ENCODE measurements around the gene GCLC.

The GCLC gene

DNA sequence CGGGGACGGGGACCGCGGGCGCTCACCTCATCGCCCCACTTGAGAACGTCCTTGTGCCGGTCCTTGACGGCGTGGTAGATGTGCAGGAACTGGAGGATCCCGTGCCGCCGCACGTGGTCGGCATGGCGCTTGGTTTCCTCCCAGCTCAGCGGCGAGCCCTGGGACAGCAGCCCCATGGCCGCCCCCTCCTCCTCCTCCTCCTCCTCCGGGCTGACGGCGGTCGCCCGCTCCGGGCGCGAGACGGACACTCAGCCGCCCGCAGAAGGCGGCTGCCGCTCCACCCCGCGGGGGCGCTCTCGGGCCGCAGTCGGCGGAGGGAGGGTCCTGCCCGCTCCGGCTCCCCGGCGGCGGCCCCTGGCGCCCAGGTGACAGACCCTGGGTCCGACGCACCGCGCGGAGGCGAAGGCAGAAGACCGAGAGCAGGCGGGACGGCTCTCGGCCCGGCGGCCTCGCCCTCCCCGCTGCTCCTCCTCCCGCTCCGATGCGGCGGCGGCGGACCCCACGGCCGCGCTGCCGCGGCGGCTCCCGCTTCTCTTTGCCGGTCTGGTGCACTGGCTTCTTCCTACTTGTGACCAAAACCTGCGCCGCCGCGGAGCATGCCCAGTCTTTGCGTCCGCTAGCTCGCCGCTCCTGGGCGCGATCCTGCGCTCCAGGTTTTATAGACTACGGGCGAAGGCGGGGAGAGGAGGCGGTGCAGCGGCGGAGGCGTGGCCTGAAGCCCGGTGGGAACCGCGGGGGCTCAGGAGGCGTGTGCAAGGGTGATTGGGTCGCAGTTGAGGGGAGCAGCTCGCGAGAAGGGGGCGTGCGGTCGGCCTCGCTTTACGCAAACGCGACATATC is at the start of gene GCLC:
Gene GCLC (minus strand): TSS at position 632 of the 839 bp plus-strand sequence. CDS start 456 bp downstream, at position 176.
- peaks cover 0 to 48% (median 31%) of the 10 kb centered on the region in 11 experiments; a peak in 13 of 22 replicates for H4K20me1 ChIP-seq
- peak within 1 kb of the TSS; percentile 77 to 96 (median 94) for H3K4me3 ChIP-seq
- H3K27me3 ChIP-seq, result no peaks in the 10 kb centered on the region
- TF ChIP-seq Cebpa-rat (IDR thresholded peaks at IDR 0.05), result no peak
- H3K9ac ChIP-seq, result peak within 1 kb of the TSS; percentile 85 to 95 (median 91)
- H3K27ac ChIP-seq, result peak within 1 kb of the TSS; percentile 79 to 93 (median 89)
- H3K36me3 ChIP-seq, result peaks cover 0 to 22% (median 9%) of the 10 kb centered on the region in 11 experiments; a peak in 17 of 22 replicates
- H3K4me2 ChIP-seq, result peak within 1 kb of the TSS; percentile 83 to 97 (median 87)
- no peaks in the 10 kb centered on the region; a peak in 1 of 22 replicates for H3K9me3 ChIP-seq (replicated peaks in 1 of 11)
- peaks cover 28 to 71% (median 35%) of the 10 kb centered on the region in 10 experiments for H3K4me1 ChIP-seq

DNA sequence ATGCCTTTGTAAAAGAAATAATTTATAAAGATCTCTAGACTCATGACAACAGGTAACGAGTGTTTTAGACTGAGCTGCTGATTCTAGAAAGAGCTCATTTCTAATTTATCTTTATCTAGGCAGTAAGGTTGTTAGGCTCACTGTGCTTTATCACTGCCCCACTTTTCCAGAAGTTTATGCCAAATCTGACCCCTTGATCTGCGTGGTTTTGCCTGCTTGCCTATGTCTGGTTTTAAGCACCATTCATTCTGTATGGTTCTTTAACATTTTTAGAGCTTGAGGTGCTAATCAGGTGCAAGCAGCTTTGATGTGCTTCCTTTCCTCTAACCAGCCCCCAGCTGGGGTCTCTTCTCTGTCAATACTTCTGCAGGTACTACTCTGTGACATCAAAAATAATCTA is 49.7 kb upstream of the GCLC start:
- Histone ChIP-seq H3K4me1 (peaks cover 0 to 52% (median 16%) of the 10 kb centered on the region in 10 experiments; a peak in 11 of 20 replicates), H3K9ac (no peak overlapping the region), H3K36me3 (no peaks in the 10 kb centered on the region), H3K27me3 (no peaks in the 10 kb centered on the region), H4K20me1 (no peaks in the 10 kb centered on the region), H3K9me3 (replicated peaks in 1 of 11) (0 out of 22 replicates have a peak, but pooled peaks cover 0 to 8% (median 0%) of the 10 kb centered on the region in 11 experiments), H3K27ac (no peak overlapping the region), H3K4me3 (no peak overlapping the region), H3K4me2 (peak overlapping the region in 3 of 11 experiments; percentile 87 to 91 (median 90); a peak in 5 of 22 replicates)
- no peak for TF ChIP-seq Cebpa-rat (IDR thresholded peaks at IDR 0.05)

DNA sequence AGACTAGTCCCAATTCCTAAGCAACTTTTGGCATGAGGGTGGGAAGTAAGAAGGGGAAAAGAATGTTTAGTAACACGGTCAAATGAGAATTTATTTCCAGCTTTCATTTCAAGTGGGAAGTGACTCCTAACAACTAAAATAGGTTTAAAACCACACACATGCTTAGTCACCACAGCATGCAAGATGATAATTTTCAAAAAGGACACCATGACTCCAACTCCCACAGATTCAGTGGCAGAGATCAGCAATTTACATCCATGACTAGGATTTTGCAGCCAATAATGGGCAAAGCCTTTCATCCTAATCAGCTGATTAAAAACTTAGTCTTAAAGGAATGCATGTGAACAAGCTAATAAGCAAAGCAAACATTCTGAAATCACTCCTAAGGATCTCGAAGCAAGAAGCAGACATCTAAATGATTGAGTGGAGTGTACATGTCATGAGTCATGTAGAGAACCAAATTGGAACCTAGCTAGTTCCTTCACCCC is 48.1 kb upstream of the GCLC start:
- 0 out of 22 replicates have a peak, but pooled peaks cover 0 to 8% (median 0%) of the 10 kb centered on the region in 11 experiments for H3K9me3 ChIP-seq (replicated peaks in 1 of 11)
- no peak for TF ChIP-seq Cebpa-rat (IDR thresholded peaks at IDR 0.05)
- no peaks in the 10 kb centered on the region for H3K27me3 ChIP-seq
- peak overlapping the region in 2 of 11 experiments; percentile 42 to 54; a peak in 4 of 22 replicates for H3K9ac ChIP-seq
- H3K27ac ChIP-seq, result peak overlapping the region in 6 of 11 experiments; percentile 20 to 71 (median 59); a peak in 11 of 22 replicates
- H4K20me1 ChIP-seq, result no peaks in the 10 kb centered on the region
- H3K4me2 ChIP-seq, result peak overlapping the region in 7 of 11 experiments; percentile 15 to 91 (median 73); a peak in 13 of 22 replicates
- H3K4me3 ChIP-seq, result peak overlapping the region in 2 of 10 experiments; percentile 12 to 18; a peak in 2 of 20 replicates
- peaks cover 0 to 66% (median 16%) of the 10 kb centered on the region in 10 experiments; a peak in 11 of 20 replicates for H3K4me1 ChIP-seq
- H3K36me3 ChIP-seq, result no peaks in the 10 kb centered on the region

DNA sequence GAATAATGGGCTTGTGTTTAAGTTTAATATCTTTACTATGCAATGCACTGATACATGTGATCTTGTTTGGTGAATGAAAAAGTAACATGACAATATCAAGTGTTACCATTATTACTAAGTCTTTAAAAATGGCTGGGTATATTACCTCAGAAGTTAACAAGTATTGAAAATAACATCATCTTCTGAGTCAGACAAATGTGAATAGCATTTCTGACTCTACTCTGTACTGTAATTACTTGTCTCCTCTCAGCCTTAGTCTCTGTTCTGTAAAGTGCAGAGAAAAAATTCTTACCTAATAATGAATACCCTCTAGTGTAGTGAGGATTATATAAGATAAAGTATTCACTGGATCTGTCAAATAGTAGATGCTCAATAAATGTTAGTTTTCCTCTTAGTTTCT is 47.0 kb upstream of the GCLC start:
- Histone ChIP-seq H3K4me3 (no peak overlapping the region), H3K4me1 (peaks cover 0 to 78% (median 16%) of the 10 kb centered on the region in 10 experiments; a peak in 11 of 20 replicates), H3K9ac (no peak overlapping the region), H3K27ac (peak overlapping the region in 2 of 11 experiments; percentile 58 to 71; a peak in 2 of 22 replicates), H3K9me3 (replicated peaks in 1 of 11) (no peaks in the 10 kb centered on the region), H3K4me2 (peak overlapping the region in 1 of 11 experiments; percentile 87; a peak in 2 of 22 replicates), H3K36me3 (no peaks in the 10 kb centered on the region), H3K27me3 (no peaks in the 10 kb centered on the region), H4K20me1 (no peaks in the 10 kb centered on the region)
- no peak for TF ChIP-seq Cebpa-rat (IDR thresholded peaks at IDR 0.05)

DNA sequence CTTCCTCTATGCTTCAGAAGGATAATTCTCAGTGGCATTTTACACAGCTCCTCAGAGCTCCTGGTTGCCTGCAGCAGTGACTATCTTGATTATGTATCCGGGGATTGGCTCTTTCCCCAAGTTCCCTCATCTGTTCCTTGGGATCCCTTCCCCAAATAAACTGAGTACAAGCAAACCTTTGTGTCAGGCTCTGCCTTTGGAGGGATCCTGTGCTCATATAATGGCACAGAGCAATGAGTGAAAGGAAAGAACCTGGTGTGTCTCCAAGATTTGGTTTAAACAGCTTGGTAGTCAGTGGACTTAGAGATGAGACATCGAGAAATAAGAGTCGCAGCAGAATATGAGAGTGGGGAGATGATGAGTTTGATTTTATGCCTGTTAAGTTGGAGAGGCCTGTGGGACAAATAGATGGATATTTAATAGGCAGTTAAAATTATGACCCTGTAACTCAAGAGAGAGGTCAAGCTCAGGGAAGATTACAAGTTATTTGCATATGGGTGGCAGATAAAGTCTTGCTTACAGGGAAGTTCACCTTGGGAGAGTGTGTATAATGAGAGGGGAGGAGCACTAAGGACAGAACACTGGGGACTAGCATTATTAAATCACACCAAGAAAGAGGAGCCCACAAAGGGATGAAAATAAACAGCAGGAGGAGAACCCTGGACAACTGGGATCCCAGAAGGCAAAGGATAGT is 44.1 kb upstream of the GCLC start:
- Histone ChIP-seq H3K27me3 (no peaks in the 10 kb centered on the region), H3K9me3 (replicated peaks in 1 of 11) (no peaks in the 10 kb centered on the region)
- TF ChIP-seq Cebpa-rat (IDR thresholded peaks at IDR 0.05), result no peak

DNA sequence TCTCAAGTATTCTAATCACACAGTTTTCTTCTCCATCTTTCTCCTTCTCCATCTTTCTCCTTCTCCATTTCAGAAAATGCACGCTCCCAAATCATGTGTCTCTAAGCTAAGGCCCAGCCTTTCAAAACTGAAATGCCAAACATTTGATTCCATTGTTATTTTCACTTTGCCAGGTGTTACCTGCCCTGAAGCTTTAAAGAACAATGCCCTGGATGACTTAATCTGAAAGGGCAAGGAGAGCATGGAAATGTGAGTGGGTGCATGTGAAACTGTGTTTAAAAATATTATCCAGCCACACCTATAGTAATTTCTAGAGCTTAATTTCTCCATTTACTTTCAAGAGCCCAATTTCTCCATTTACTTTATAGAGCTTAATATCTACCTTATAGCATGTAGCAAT is 42.4 kb upstream of the GCLC start:
- TF ChIP-seq Cebpa-rat (IDR thresholded peaks at IDR 0.05), result no peak
- Histone ChIP-seq H3K4me3 (no peak overlapping the region), H3K36me3 (no peaks in the 10 kb centered on the region), H4K20me1 (no peaks in the 10 kb centered on the region), H3K27me3 (no peaks in the 10 kb centered on the region), H3K9ac (no peak overlapping the region), H3K27ac (no peak overlapping the region), H3K9me3 (replicated peaks in 1 of 11) (peaks cover 0 to 4% (median 0%) of the 10 kb centered on the region in 11 experiments; a peak in 1 of 22 replicates), H3K4me1 (peaks cover 0 to 97% (median 4%) of the 10 kb centered on the region in 10 experiments; a peak in 12 of 20 replicates), H3K4me2 (peak overlapping the region in 1 of 11 experiments; percentile 34; a peak in 1 of 22 replicates)

More for the DNA sequence above, 44.1 kb upstream of the GCLC start:
- H3K4me2 ChIP-seq, result peak overlapping the region in 2 of 11 experiments; percentile 28 to 51; a peak in 3 of 22 replicates
- H3K4me3 ChIP-seq, result no peak overlapping the region
- H3K4me1 ChIP-seq, result peaks cover 0 to 97% (median 15%) of the 10 kb centered on the region in 10 experiments; a peak in 11 of 20 replicates
- H3K9ac ChIP-seq, result no peak overlapping the region
- H3K36me3 ChIP-seq, result no peaks in the 10 kb centered on the region
- no peak overlapping the region for H3K27ac ChIP-seq
- H4K20me1 ChIP-seq, result no peaks in the 10 kb centered on the region

DNA sequence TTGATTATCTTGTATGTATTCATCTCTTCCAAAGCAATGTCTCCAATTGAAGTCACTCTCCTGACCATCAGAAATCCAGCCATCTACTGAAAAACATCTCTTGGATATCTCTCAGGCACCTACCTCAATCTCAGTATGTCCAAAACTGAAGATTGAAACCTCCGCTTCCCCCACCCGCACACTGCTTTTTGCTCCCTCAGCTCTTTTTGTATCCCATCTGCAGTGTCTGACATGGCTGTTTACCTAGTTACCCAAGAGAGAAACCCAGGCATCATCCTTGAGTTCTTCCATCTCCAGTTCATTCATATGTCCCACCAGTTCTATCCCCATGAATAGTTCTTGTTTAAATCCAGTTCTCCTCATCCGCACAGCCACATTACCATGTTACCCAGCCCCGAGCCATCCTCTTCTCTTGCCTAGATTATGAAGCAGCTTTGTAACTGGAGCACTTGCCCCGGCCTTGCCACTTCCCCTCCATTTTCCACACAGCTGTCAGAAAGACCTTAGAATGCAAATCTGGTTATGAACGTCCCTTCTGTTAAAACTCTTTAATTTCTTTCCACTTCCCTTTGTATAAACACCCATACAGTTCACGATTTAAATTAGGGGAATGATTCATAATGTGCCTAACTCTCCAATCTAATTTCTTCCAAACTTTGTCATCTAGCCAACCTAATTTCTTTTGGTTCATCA is 40.5 kb upstream of the GCLC start:
- no peaks in the 10 kb centered on the region for H3K27me3 ChIP-seq
- no peak overlapping the region; a peak in 1 of 20 replicates for H3K4me3 ChIP-seq

DNA sequence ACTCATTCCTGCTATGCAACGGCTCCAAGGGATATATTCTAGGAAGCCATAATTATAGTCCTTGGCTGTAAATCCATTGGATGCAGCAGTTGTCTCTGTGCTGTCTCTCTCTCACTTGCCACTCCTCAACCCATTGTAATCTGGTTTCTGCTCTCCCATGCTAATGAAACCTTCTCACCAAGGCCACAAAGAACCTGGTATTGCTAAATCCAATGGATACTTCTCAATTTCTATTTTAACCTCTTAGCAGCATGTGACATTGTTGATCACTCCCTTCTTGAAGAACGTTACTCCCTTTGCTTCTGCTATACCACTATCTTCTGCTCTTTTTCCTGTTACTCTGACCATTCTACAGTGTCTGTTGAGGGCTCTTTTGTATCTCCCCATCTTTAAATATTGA is 39.8 kb upstream of the GCLC start:
- Histone ChIP-seq H3K27me3 (no peaks in the 10 kb centered on the region), H4K20me1 (no peaks in the 10 kb centered on the region), H3K4me3 (no peak overlapping the region; a peak in 1 of 20 replicates), H3K36me3 (no peaks in the 10 kb centered on the region), H3K9me3 (replicated peaks in 1 of 11) (peaks cover 0 to 4% (median 0%) of the 10 kb centered on the region in 11 experiments; a peak in 1 of 22 replicates), H3K4me1 (peaks cover 6 to 97% (median 15%) of the 10 kb centered on the region in 10 experiments; a peak in 16 of 20 replicates), H3K9ac (peak overlapping the region in 1 of 11 experiments; percentile 55; a peak in 1 of 22 replicates), H3K4me2 (peak overlapping the region in 3 of 11 experiments; percentile 41 to 82 (median 77); a peak in 6 of 22 replicates), H3K27ac (peak overlapping the region in 3 of 11 experiments; percentile 52 to 77 (median 64); a peak in 6 of 22 replicates)
- no peak; a peak in 1 of 22 replicates for TF ChIP-seq Cebpa-rat (IDR thresholded peaks at IDR 0.05)

More for the DNA sequence above, 40.5 kb upstream of the GCLC start:
- Histone ChIP-seq H3K27ac (peak overlapping the region in 3 of 11 experiments; percentile 52 to 77 (median 64); a peak in 6 of 22 replicates), H3K4me2 (peak overlapping the region in 4 of 11 experiments; percentile 1 to 82 (median 59); a peak in 6 of 22 replicates), H3K9ac (peak overlapping the region in 1 of 11 experiments; percentile 55; a peak in 2 of 22 replicates), H3K9me3 (replicated peaks in 1 of 11) (peaks cover 0 to 4% (median 0%) of the 10 kb centered on the region in 11 experiments; a peak in 1 of 22 replicates), H3K4me1 (peaks cover 6 to 98% (median 15%) of the 10 kb centered on the region in 10 experiments; a peak in 16 of 20 replicates), H3K36me3 (no peaks in the 10 kb centered on the region), H4K20me1 (no peaks in the 10 kb centered on the region)
- no peak for TF ChIP-seq Cebpa-rat (IDR thresholded peaks at IDR 0.05)

Data from BLaER1 treated with 17β-estradiol and CSF1 and Interleukin-3, amounts not matched to agents 10 nM and 100 nM (cell line).